GM21381 (cell line): ENCODE measurements around the gene ZNF662.
"Not testable (repeated sequence)": the region's sequence is repeated elsewhere in the genome, so short reads cannot be mapped to it uniquely, and the experiment has no call there.

Experiments
- ATAC-seq: cut with Tn5 transposase; IDR thresholded peaks from one replicate; pipeline ENCODE4 v1.9.1; 2021; ENCODE audit warnings: mild to moderate bottlenecking, moderate library complexity; ENCODE audit not compliant: unreplicated experiment

Gene ZNF662

DNA sequence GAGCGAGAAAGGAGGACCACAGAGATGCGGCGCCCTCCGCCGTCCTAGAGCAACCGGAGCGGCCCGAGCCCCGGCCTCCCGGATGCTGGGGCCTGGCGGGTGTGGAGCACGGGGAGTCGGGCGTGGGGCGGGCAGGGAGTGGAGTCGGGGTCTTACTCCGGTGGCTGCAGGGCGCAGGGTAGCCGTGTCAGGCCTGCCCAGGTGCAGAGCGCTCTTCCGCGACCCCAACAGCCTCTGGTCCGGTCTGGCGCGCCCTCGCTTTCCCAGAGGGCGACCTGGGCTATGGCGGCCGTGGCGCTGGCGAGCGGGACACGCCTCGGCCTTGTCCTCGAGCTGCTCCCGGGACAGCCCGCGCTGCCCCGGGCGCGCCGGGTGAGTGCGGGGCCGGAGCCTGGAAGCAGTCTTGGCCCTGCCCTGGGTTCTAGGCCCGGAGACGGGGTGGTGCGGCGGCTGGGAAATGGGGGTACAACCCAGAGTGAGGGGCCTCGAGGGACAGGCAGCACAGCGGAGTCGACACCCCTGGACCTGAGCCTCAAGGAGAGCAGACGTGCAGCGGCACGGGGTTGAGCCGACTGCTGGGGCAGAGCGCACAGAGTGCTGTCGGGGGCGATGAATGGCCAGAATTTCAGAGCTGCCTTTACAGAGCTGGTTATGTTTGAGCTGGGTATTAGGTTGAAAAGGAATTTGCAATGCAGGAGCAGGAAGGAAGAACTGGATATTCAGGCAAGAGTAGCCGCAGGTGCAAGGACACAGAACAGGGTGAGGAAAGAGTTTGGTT lies at the start of gene ZNF662:
ZNF662 (plus strand) TSS at position 73 of the 778 bp plus-strand sequence. CDS start 1,973 bp downstream, outside the sequence.
- no peak for ATAC-seq

DNA sequence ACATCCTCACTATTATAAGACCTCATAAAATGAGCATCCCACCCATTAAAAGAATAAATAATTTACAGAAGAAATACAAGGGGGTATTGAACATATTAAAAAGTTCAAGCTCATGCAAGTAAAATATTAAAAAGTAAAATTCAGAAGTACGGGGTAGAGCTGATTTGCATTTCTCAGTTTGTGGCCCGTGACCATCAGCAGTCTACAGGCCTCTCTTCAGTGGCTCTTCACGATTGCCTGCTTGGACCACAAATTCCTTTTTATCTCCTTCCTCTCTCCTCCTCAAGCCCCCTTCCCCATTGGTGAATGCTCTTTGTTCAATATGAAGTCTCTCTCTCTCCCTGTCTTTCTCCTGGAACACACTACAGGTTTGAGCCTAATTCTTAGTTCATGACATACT lies 49.4 kb upstream of the ZNF662 start:
- ATAC-seq, result no peak

DNA sequence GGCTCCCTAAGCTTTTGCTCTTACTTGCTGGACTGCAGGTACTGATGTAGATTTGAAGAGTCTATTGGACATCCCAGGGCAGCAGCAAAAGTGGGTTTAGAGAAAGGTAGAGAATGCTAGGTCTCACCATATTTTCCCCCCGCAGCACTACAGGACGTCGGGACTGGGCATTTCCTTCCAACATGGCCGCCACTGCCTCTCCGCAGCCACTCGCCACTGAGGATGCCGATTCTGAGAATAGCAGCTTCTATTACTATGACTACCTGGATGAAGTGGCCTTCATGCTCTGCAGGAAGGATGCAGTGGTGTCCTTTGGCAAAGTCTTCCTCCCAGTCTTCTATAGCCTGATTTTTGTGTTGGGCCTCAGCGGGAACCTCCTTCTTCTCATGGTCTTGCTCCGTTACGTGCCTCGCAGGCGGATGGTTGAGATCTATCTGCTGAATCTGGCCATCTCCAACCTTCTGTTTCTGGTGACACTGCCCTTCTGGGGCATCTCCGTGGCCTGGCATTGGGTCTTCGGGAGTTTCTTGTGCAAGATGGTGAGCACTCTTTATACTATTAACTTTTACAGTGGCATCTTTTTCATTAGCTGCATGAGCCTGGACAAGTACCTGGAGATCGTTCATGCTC lies 41.5 kb upstream of the ZNF662 start:
- no peak for ATAC-seq

DNA sequence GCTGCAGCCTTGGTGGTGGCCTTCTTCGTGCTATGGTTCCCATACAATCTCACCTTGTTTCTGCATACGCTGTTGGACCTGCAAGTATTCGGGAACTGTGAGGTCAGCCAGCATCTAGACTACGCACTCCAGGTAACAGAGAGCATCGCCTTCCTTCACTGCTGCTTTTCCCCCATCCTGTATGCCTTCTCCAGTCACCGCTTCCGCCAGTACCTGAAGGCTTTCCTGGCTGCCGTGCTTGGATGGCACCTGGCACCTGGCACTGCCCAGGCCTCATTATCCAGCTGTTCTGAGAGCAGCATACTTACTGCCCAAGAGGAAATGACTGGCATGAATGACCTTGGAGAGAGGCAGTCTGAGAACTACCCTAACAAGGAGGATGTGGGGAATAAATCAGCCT lies 40.7 kb upstream of the ZNF662 start:
- ATAC-seq, result no peak

DNA sequence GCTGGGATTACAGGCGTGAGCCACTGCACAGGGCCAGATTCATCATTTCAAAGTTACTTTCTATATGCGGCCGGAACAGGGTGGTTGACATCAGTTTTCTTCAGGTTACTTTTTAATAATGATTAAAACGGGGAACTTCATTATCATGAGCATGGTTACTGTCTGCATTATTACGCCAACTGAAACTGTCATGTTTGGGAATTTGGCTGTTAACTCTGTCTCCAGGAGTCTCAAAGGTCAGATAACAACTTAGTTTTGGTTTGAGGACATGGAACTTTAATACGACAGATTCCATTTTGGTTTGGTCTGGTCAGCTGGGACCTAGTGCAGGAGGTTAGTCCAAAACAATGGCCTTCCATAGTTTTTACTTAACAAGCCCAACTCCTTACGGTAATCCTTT lies 38.8 kb upstream of the ZNF662 start:
- ATAC-seq, result no peak

DNA sequence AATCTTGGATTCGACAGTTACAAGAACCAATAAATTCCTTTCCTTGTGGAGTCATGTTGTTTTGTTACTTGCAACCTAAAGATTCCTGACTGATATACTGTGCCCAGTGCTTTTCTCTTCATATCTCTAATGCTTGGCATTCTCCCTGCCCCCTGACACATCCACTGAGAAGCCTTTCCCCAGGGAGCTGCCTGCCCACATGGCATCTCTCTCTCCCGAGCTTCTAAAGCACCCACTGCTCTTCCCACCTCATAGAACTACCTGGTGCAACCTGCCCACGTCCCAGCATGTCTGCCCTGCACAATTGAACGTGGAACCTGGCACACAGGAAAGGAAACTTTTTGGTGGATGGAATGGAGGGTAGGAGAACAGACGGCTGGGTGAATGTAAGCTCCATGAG lies 37.1 kb upstream of the ZNF662 start:
- no peak for ATAC-seq

DNA sequence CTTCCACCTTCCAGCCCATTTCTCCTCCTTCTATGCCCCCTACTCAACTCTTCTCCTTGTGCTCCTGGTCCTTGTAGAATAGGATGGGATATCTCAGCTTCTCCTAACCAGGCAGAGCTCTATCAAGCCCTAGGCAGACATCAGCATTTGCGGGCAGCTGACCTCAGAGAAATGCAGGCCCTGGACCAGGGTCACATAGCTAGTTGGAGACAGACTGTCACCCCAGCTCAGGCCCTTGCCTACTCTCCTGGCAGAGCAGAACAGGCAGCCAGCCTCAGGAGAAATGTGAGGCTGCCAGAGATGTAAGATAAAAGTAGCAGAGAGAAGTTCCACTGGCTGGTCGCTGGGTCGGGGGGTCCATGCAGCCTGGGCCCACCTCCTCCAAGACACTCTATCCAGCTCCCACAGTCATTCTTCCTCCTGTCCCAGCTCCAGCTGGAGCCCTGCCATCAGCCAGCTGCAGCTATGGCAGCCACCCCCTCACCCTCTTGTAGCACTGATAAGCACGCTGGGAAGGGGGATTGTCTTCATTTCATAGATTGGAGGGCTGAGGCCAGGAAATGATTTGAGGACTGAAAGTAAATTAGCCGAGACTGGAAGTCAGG lies 34.2 kb upstream of the ZNF662 start:
- ATAC-seq, result no peak

DNA sequence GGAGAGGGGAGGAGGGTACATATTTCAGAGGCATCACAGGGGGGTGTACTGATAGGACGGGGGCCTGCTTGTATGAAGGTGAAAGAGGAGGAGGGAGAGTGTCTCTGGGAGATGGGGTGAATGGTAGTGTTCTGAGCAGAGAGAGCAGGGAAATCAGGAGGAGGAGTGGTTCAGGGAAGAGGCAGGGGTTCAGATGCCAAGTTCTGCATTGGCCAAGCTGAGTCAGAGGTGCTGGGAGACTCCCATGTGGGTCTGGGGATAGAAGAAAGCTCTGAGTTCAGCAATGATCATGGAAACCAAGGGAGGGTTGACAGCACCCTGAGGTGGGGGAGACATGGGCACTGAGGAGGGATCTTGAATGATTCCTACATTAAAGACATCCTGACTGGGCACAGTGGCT lies 33.2 kb upstream of the ZNF662 start:
- no peak for ATAC-seq

DNA sequence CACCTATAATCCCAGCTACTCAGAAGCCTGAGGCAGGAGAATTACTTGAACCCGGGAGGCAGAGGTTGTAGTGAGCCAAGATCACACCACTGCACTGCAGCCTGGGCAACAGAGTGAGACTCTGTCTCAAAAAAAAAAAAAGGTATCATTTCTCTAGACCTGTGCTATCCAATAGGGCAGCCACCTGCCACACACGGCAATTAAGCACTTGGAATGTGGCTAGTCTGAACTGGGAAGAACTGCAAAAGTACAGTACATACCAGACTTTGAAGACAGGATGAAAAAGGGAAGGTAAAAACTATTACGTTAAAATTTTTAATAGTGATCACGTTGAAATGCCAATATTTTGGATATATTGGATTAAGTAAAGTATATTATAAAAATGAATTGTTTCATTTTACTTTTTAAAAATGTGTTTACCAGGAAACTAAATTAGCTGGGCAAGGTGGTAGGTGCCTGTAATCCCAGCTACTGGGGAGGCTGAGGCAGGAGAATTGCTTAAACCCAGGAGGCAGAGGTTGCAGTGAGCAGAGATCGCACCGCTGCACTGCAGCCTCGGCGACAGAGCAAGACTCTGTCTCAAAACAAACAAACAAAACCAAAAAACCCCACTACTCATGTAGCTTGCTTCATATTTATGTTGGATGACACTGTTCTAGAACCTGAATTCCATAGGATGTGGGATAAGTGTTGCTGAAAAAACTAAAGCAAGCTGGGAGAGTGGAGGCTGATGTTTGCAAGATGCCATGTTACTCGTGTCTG lies 32.5 kb upstream of the ZNF662 start:
- ATAC-seq, result no peak

DNA sequence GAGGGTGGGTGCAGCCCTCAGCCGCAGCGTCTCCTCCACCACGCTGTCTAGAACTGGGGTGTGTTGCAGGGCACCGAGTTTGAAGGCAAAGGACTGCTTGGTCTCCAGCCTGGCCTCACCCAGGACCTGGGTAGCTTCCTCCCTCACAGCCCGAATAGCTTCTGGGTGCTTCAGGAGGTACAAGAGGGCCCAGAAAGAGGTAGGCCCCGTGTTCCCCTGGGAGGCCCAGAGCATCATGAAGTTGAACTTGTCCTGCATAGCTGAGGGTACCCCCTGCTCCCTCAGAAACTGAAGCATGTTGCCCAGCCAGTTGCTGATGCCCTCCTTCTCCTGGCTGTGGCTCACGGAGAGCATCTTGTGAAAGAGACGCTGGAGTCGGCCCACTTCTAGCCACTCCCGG lies 31.2 kb upstream of the ZNF662 start:
- no peak for ATAC-seq

DNA sequence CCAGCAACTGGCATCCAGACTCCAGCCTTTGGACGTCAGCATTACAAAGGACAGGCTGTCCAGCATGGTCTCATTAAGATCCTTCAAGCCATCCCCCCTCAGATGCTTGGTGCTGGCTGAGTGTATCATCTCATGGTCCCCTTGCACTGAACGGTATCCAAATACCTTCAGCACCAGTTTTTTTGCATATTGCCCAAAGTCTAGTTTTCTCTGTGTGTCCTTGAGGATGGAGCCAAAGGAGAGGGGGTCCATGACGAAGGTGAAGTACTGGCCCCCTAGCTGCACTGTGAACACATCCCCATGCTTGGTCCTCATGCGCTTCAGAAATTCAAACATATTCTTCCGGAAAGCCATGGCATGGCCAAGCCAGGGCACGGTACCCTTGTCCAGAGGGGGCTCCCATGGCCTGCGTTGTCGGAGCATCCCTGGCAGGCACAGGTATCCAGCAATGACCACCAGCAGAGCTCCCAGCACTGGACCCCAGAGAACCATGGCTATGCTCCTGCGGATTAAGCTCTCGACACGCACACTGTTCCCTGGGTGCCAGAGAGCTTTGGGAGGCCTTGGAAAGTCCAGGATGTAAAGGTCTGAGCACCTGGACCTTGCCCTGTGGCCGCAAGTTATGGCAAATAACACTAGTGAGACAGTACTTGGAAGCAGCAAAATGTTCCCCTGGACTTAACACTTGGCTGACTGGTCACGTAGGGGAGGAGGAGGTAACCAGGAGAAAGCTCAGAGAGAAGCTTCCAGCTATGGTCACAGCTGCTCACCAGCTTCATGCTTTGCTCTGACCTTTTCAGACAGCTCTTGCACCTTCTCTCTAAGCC lies 30.4 kb upstream of the ZNF662 start, which contains the start of gene CYP8B1:
CYP8B1 (minus strand) TSS at position 555 of the 827 bp plus-strand sequence; CDS start at position 492, 63 bp downstream.
- no peak for ATAC-seq

DNA sequence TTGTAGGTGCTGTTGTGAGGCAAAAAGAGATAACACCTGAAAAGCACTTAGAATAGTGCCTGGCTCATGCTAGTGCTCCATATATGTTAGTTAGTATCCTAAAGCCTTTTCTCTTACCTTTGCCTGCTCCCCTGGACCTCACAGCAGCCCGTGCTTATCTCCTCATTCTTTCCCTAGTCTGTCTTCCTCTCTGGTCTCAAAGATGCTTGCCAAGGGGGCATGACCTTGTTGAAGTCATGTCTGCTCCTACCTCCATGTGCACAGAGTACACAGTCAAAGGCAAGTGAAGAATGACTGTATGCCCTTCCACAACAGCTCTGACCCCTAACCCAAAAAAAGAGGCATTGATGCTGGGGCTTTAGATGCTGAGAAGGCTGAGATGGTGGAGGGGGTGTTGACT lies 29.5 kb upstream of the ZNF662 start:
- ATAC-seq, result no peak

DNA sequence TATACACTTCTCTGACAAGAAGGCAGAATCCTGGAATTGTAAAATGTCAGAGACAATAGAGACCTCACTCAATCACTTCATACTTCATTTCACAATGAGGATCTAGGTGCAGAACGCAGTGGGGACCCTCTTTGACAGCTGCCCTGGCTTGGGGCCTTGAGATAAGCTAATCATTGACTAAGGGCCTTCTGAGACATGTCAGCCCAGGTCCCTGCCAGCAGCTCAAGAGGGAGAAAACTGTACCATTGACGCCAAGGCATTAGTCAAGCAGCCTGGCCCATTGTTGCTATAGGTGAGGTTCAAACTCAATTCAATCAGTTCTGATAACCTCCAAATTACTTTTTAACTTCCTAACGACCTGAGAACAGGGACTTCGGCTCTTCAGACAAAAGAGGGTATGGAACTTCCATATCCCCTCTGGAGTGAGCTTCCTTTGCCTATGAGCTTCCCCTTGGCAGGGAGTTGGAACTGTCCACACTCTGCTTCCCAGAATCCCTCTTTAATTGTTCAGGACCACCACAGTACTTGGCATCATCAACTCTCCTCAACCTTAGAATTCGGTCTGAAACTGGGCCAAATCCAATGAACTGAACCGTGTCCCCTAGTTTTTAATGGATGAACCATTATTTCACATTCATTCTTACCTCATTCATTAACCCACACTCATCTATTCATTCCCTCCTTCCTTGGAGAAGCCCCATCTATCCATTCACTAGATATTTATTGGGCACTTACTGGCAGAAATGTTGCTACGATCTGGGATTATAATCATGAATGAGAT lies 28.8 kb upstream of the ZNF662 start:
- ATAC-seq, result no peak

DNA sequence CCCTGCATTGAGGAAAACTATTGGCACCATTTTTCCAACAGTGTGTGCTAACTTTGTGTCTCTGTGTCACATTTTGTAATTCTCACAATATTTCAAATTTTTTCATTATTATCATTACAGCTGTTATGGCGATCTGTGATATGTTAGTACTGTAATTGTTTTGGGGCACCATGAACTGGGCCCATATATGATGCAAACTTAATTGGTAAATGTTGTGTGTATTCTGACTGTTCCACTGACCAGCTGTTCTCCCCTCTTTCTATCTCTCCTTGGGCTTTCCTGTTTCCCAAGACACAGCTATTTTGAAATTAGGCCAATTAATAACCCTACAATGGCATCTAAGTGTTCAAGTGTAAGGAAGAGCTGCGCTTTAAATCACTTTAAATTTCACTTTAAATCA lies 28.1 kb upstream of the ZNF662 start:
- no peak for ATAC-seq

DNA sequence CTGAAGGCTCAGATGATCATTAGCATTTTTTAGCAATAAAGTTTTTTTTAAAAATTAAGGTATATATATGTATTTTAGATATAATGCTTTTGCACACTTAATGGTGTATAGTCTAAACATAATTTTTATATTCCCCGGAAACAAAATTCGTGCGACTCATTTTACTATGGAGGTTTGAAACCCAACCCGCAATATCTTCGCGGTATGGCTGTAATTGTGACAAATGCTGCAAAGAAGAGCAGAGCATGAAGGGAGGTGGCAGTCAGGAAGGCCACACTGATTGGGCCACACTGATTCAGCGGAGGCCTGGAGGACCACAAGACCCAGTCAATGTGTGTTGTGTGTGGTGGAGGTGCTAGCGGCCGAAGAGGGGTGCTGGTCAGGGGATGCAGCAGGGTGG lies 25.8 kb upstream of the ZNF662 start:
- no peak for ATAC-seq

DNA sequence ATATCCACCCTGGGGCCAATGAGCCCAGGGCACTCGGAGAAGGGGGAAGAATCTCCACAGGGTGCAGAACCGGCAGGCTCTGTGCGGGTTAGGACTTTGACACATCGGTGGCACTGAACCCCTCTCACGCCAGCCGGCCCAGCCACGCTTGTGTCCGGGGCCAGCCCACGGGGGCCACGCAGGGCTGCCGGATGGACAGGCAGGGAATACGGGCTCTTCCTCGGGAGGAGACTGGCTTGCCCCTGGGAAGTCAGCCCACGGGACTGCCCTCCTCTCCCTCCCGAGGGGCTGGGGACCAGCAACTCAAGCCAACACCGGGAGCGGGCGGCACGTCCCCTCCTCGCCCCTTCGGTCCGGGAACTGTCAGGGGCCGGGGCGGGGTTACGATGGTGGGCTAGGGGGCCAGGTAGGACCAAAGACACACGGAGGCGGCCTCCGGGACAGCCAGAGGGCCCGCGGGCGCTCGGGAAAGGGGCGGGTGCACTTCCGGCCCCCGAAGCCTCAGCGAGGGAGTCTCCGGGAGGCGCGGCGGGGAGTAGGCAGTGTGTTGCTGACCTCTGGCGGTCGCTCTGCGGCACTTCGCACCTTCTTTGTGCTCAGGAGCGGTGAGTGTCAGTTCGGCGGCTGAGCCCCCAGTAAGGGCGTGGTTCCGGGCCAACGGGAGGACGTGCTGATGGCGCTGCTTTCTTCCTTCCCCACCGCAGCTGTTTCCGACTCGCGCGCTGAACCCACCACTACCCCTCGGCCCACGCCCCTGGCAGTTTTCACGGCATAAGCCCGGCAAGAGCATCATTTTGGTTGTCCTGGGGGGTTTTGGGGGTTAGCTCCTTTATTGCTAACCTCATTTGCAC lies 25.1 kb upstream of the ZNF662 start:
- ATAC-seq, result peak; percentile 97

DNA sequence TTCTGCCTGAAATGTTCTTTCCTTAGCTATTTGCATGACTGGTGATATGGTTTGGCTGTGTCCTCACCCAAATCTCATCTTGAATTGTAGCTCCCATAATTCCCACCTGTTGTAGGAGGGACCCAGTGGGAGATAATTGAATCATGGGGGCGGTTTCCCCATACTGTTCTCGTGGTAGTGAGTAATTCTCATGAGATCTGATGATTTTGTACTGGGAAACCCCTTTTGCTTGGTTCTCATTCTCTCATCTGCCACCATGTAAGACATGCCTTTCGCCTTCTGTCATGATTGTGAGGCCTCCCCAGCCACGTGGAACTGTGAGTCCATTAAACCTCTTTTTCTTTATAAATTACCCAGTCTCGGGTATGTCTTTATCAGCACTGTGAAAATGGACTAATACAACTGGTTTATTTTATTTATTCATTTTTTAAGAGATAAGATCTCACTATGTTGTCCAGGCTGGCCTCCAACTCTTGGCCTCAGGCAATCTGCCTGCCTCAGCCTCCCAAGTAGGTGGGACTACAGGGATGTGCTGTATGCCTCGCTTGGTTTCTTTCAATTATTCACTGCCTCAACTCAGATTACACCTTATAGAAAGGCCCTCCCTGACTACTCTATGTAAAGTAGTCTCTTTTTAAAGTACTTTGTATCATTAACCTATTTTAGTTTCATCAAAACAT lies 22.6 kb upstream of the ZNF662 start:
- not testable (repeated sequence) for ATAC-seq

DNA sequence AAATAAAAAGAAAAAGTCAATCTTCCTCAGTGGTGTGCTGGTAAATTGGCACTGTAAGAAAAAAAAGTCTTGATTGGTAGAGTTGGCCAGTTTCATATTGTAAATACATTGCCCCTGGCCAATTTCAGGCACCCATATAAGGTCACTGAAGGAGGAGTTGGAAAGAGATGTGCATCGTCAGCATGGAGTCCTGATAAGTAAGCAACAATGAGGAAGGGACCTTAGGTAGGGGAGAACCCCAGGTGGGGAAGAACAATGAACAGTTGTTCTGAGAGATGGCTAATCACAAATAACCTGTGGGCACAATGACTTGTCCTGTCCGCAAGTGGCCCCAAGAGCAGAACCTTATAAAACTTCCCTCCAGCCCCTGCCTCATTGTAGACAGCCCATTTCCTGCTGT lies 21.6 kb upstream of the ZNF662 start:
- ATAC-seq, result no peak
